ENCODE data around the gene SART3.

Gene SART3

GRCh38 chr12:108530161-108530560 is 30.8 kb downstream of the SART3 start:
- DNase-seq (ENCODE audit: insufficient read length, low spot score) (no peak), FAIRE-seq (no peak)

- no peak for FAIRE-seq
- no peak for DNase-seq (ENCODE audit: insufficient read length, low spot score)
Observed at GRCh38 chr12:108527166-108527496, 33.8 kb downstream of the SART3 start.

GRCh38 chr12:108526482-108527165 is 34.3 kb downstream of the SART3 start:
- FAIRE-seq, result no peak
- no peak for DNase-seq (ENCODE audit: insufficient read length, low spot score)

GRCh38 chr12:108525681-108526080 is 35.3 kb downstream of the SART3 start:
- FAIRE-seq (no peak), DNase-seq (ENCODE audit: insufficient read length, low spot score) (no peak)

GRCh38 chr12:108523365-108523764 is 37.6 kb downstream of the SART3 start:
- no peak for FAIRE-seq
- DNase-seq (ENCODE audit: insufficient read length, low spot score), result no peak

- DNase-seq (ENCODE audit: insufficient read length, low spot score) (no peak), FAIRE-seq (no peak)
Observed at GRCh38 chr12:108519558-108519957, 41.4 kb downstream of the SART3 start.

GRCh38 chr12:108518716-108519496 is 42.1 kb downstream of the SART3 start:
- DNase-seq (ENCODE audit: insufficient read length, low spot score) (no peak), FAIRE-seq (peak; percentile 26)

- FAIRE-seq (no peak), DNase-seq (ENCODE audit: insufficient read length, low spot score) (no peak)
Observed at GRCh38 chr12:108518101-108518715, 42.8 kb downstream of the SART3 start.

- no peak for DNase-seq (ENCODE audit: insufficient read length, low spot score)
- no peak for FAIRE-seq
Observed at GRCh38 chr12:108517288-108518100, 43.5 kb downstream of the SART3 start.

GRCh38 chr12:108516511-108517275 is 44.3 kb downstream of the SART3 start:
- DNase-seq (ENCODE audit: insufficient read length, low spot score), result no peak
- FAIRE-seq, result no peak

- no peak for FAIRE-seq
- DNase-seq (ENCODE audit: insufficient read length, low spot score), result no peak
Observed at GRCh38 chr12:108515916-108516315, 45.1 kb downstream of the SART3 start.

GRCh38 chr12:108514973-108515814 is 45.8 kb downstream of the SART3 start, which contains the start of gene FICD:
Gene FICD, plus strand, starts transcription at chr12:108515277. Its CDS starts 1,696 bp downstream, at chr12:108516973.
- FAIRE-seq, result peak; percentile 92
- peak; percentile 97 for DNase-seq (ENCODE audit: insufficient read length, low spot score)

GRCh38 chr12:108514468-108514972 is 46.5 kb downstream of the SART3 start:
- FAIRE-seq (no peak), DNase-seq (ENCODE audit: insufficient read length, low spot score) (no peak)

- FAIRE-seq (no peak), DNase-seq (ENCODE audit: insufficient read length, low spot score) (peak; percentile 61)
Observed at GRCh38 chr12:108511633-108512540, 49.1 kb downstream of the SART3 start.

- DNase-seq (ENCODE audit: insufficient read length, low spot score) (no peak), FAIRE-seq (no peak)
Observed at GRCh38 chr12:108510836-108511235, 50.1 kb downstream of the SART3 start.

GRCh38 chr12:108509806-108510205 is 51.2 kb downstream of the SART3 start:
- FAIRE-seq (no peak), DNase-seq (ENCODE audit: insufficient read length, low spot score) (no peak)

GRCh38 chr12:108507971-108508642 is 52.9 kb downstream of the SART3 start:
- FAIRE-seq (no peak), DNase-seq (ENCODE audit: insufficient read length, low spot score) (no peak)
